IMR-90 (cell line): ENCODE results near the gene ANO4. TPM values are rescaled to one million over a fixed set of nuclear protein-coding genes. Genes with fewer than 3 reads are reported as not detected.

Experiments
- ATAC-seq: fragments of 200-7000 bp; cut with Tn5 transposase; 2 replicates; pipeline ENCODE4 v1.9.1; 2020; ENCODE audit warnings: low read depth, mild to moderate bottlenecking, moderate library complexity
- BruUV-seq: library from RNA; stranded (reverse); fragments of 400-500 nt; replicated peaks from 2 replicates; lab custom pipeline; 2021; lab: Mats Ljungman, UMichigan
- CTCF ChIA-PET: fragments of 300-600 bp; formaldehyde crosslinking; extraction: SDS; loops from one replicate; lab custom pipeline; 2021; ENCODE audit warnings: antibody characterized with exemption; lab: Yijun Ruan, JAX
- POLR2A ChIA-PET: fragments of 300-600 bp; sonication (Branson Sonifier 250); formaldehyde crosslinking; loops from one replicate; lab custom pipeline; 2022; ENCODE audit warnings: antibody characterized with exemption; ENCODE audit not compliant: unreplicated experiment; lab: Charles Lee
- DNase-seq: peaks from one replicate; pipeline ENCODE4 v3.0.0; 2013
- H2AFZ ChIP-seq: replicated peaks from 2 replicates; pipeline ENCODE3; 2013; ENCODE audit warnings: low read length, mild to moderate bottlenecking; ENCODE audit not compliant: poor library complexity
- H2AK5ac ChIP-seq: 2 replicates; pipeline ENCODE4 v1.6.1; 2013; ENCODE audit warnings: low read depth, low read length, inconsistent platforms
- H2AK9ac ChIP-seq: replicated peaks from 2 replicates; pipeline ENCODE3; 2013; ENCODE audit warnings: mild to moderate bottlenecking, low read depth, low read length, moderate library complexity; ENCODE audit not compliant: poor library complexity
- H2BK120ac ChIP-seq: 2 replicates; pipeline ENCODE4 v1.6.1; 2013; ENCODE audit warnings: low read depth, low read length, inconsistent platforms
- H2BK15ac ChIP-seq: 3 replicates; pipeline ENCODE4 v1.6.1; 2013; ENCODE audit warnings: low read depth, low read length, inconsistent platforms
- H2BK20ac ChIP-seq: 2 replicates; pipeline ENCODE4 v1.6.1; 2013; ENCODE audit warnings: low read depth, mild to moderate bottlenecking, inconsistent platforms, low read length, moderate library complexity
- H2BK5ac ChIP-seq: 2 replicates; pipeline ENCODE4 v1.6.1; 2013; ENCODE audit warnings: mild to moderate bottlenecking, low read depth, low read length, inconsistent platforms; ENCODE audit not compliant: poor library complexity, severe bottlenecking
- H3K14ac ChIP-seq: replicated peaks from 2 replicates; pipeline ENCODE4 v1.6.1; 2013; ENCODE audit warnings: low read depth, low read length, inconsistent platforms
- H3K18ac ChIP-seq: 2 replicates; pipeline ENCODE4 v1.6.1; 2013; ENCODE audit warnings: low read depth, low read length, control low read depth
- H3K23ac ChIP-seq: 2 replicates; pipeline ENCODE4 v1.6.1; 2013; ENCODE audit warnings: low read depth, low read length, inconsistent platforms
- H3K27ac ChIP-seq: 2 replicates; pipeline ENCODE4 v1.5.1; 2013; ENCODE audit warnings: mild to moderate bottlenecking, control low read depth, low read length; ENCODE audit not compliant: insufficient read depth
- H3K27me3 ChIP-seq: 2 replicates; pipeline ENCODE4 v1.6.1; 2013; ENCODE audit warnings: low read length; ENCODE audit not compliant: control insufficient read depth, insufficient read depth
- H3K36me3 ChIP-seq: 2 replicates; pipeline ENCODE4 v1.6.1; 2013; ENCODE audit warnings: low read length, mixed read lengths; ENCODE audit not compliant: control insufficient read depth, insufficient read depth
- H3K4ac ChIP-seq: 2 replicates; pipeline ENCODE4 v1.6.1; 2013; ENCODE audit warnings: low read depth, low read length, inconsistent platforms
- H3K4me1 ChIP-seq: 2 replicates; pipeline ENCODE4 v1.6.1; 2013; ENCODE audit warnings: low read length, mixed read lengths; ENCODE audit not compliant: control insufficient read depth, insufficient read depth
- H3K4me2 ChIP-seq: 2 replicates; pipeline ENCODE4 v1.6.1; 2013; ENCODE audit warnings: low read depth, mild to moderate bottlenecking, control low read depth, low read length, moderate library complexity
- H3K4me3 ChIP-seq: 2 replicates; pipeline ENCODE4 v1.5.1; 2013; ENCODE audit warnings: low read depth, mild to moderate bottlenecking, control low read depth, low read length, moderate library complexity; ENCODE audit not compliant: insufficient read depth
- H3K56ac ChIP-seq: 2 replicates; pipeline ENCODE4 v1.6.1; 2013; ENCODE audit warnings: low read length, inconsistent platforms; ENCODE audit not compliant: insufficient read depth; ENCODE audit errors: extremely low read depth
- H3K79me1 ChIP-seq, 2 experiments: 2 replicates each; pipeline ENCODE4 v1.6.1; 2013; ENCODE audit warnings: low read length in 2 of 2, inconsistent platforms in 1 of 2, low read depth in 1 of 2
- H3K9ac ChIP-seq: 2 replicates; pipeline ENCODE4 v1.6.1; 2013; ENCODE audit warnings: low read depth, low read length, control low read depth
- H3K9me1 ChIP-seq: 2 replicates; pipeline ENCODE4 v1.6.1; 2013; ENCODE audit warnings: low read length, inconsistent platforms; ENCODE audit not compliant: insufficient read depth
- H3K9me3 ChIP-seq: 2 replicates; pipeline ENCODE4 v1.6.1; 2013; ENCODE audit warnings: low read length; ENCODE audit not compliant: control insufficient read depth, insufficient read depth
- H4K20me1 ChIP-seq: 2 replicates; pipeline ENCODE4 v1.6.1; 2013; ENCODE audit warnings: low read length, inconsistent platforms; ENCODE audit not compliant: insufficient read depth
- H4K5ac ChIP-seq: 2 replicates; pipeline ENCODE4 v1.6.1; 2013; ENCODE audit warnings: mild to moderate bottlenecking, low read depth, low read length, control low read depth
- H4K8ac ChIP-seq, 2 experiments: 2 replicates each; pipeline ENCODE4 v1.6.1; 2013; ENCODE audit warnings: low read depth in 2 of 2, low read length in 2 of 2, control low read depth in 1 of 2, inconsistent platforms in 1 of 2
- H4K91ac ChIP-seq: 2 replicates; pipeline ENCODE4 v1.6.1; 2013; ENCODE audit warnings: low read depth, low read length, inconsistent platforms; ENCODE audit not compliant: insufficient read depth
- BHLHE40 ChIP-seq: fragments of 150-350 bp; IDR thresholded peaks from 2 replicates; pipeline ENCODE4 v1.6.1; 2016; ENCODE audit warnings: mild to moderate bottlenecking, low read depth, low read length
- CEBPB ChIP-seq: IDR thresholded peaks from 2 replicates; pipeline ENCODE4 v1.6.1; 2012; ENCODE audit warnings: low read depth, low read length, improper control_type of control experiment
- CTCF ChIP-seq: conservative IDR thresholded peaks from 2 replicates; pipeline ENCODE4 v1.5.1; 2012; ENCODE audit warnings: mild to moderate bottlenecking, low read depth, low read length, improper control_type of control experiment
- ELK1 ChIP-seq: fragments of 150-350 bp; IDR thresholded peaks from 2 replicates; pipeline ENCODE4 v1.6.1; 2016; ENCODE audit warnings: low read depth, mild to moderate bottlenecking, low read length, moderate library complexity, borderline replicate concordance
- FOS ChIP-seq: fragments of 150-350 bp; IDR thresholded peaks from 2 replicates; pipeline ENCODE4 v1.6.1; 2016; ENCODE audit warnings: low read depth, low read length
- MAFK ChIP-seq: IDR thresholded peaks from 2 replicates; pipeline ENCODE4 v1.6.1; 2012; ENCODE audit warnings: low read depth, low read length, improper control_type of control experiment
- MAZ ChIP-seq: IDR thresholded peaks from 2 replicates; pipeline ENCODE4 v1.6.1; 2012; ENCODE audit warnings: low read depth, mild to moderate bottlenecking, low read length, improper control_type of control experiment, moderate library complexity, borderline replicate concordance
- MXI1 ChIP-seq: IDR thresholded peaks from 2 replicates; pipeline ENCODE4 v1.6.1; 2012; ENCODE audit warnings: low read depth, mild to moderate bottlenecking, low read length, moderate library complexity, borderline replicate concordance
- NFE2L2 ChIP-seq: fragments of 150-350 bp; IDR thresholded peaks from 2 replicates; pipeline ENCODE4 v1.6.1; 2016; ENCODE audit warnings: low read depth, mild to moderate bottlenecking, low read length
- POLR2A ChIP-seq: IDR thresholded peaks from 2 replicates; pipeline ENCODE4 v1.6.1; 2012; ENCODE audit warnings: mild to moderate bottlenecking, low read depth, low read length
- RAD21 ChIP-seq: IDR thresholded peaks from 2 replicates; pipeline ENCODE4 v1.6.1; 2012; ENCODE audit warnings: low read length, improper control_type of control experiment
- RCOR1 ChIP-seq: IDR thresholded peaks from 2 replicates; pipeline ENCODE4 v1.6.1; 2012; ENCODE audit warnings: mild to moderate bottlenecking, low read length, improper control_type of control experiment; ENCODE audit not compliant: insufficient replicate concordance
- RFX5 ChIP-seq: IDR thresholded peaks from 2 replicates; pipeline ENCODE4 v1.8.0; 2012; ENCODE audit warnings: low read depth, mild to moderate bottlenecking, low read length, moderate library complexity
- SMC3 ChIP-seq: fragments of 150-350 bp; IDR thresholded peaks from 2 replicates; pipeline ENCODE4 v1.6.1; 2016; ENCODE audit warnings: low read depth, mild to moderate bottlenecking, antibody characterized with exemption, low read length, moderate library complexity
- USF2 ChIP-seq: fragments of 150-350 bp; IDR thresholded peaks from 2 replicates; pipeline ENCODE4 v1.6.1; 2017; ENCODE audit warnings: mild to moderate bottlenecking, antibody characterized with exemption, low read length, low read depth
- WGBS, 2 experiments: methylation state at CpG; one replicate each; pipeline versions ENCODE4 v1.1.5 to v1.1.7; 2013; ENCODE audit warnings: missing lambda C conversion rate in 2 of 2; ENCODE audit not compliant: insufficient read length in 1 of 2; ENCODE audit errors: extremely low coverage in 2 of 2; 5-methylcytosine and 5-hydroxymethylcytosine counted together
- dilution Hi-C: fragments of 300-500 bp; cut with HindIII; formaldehyde crosslinking; loops from one replicate; pipeline ENCODE4 v1.14.3; 2018; ENCODE audit warnings: low sequenced_read_pairs; ENCODE audit not compliant: unreplicated experiment
- in situ Hi-C: fragments of 300-500 bp; cut with MboI; formaldehyde crosslinking; loops from 3 replicates; pipeline ENCODE4 v1.14.3; 2019; ENCODE audit warnings: low sequenced_read_pairs, inconsistent platforms, mixed read lengths
- intact Hi-C: fragments of 100-400 bp; cut with micrococcal nuclease; formaldehyde crosslinking; loops from 2 replicates; pipeline ENCODE4 v1.10.0; 2022
- polyA plus RNA-seq, 3 experiments: library from polyadenylated mRNA; depleted of rRNA; stranded (reverse); fragments of >200 nt; gene quantifications; 2 replicates each; pipeline ENCODE4 v1.2.3, GENCODE V29; 2012; ENCODE audit warnings: low replicate concordance in 1 of 3
- total RNA-seq: library from RNA; depleted of rRNA; stranded (reverse); fragments of >200 nt; gene quantifications from 2 replicates; pipeline ENCODE4 v1.2.3, GENCODE V29; 2012

The ANO4 gene
- total and polyA plus RNA-seq, 2 of the 4 experiments (the other 2 are of a cell fraction), result 4.7 to 10.2 TPM

- dilution Hi-C loops, result no loop called here
- TF ChIP-seq RFX5 (no peak), POLR2A (no peak), ELK1 (no peak), MAFK (no peak), MAZ (no peak), FOS (no peak), BHLHE40 (no peak), RCOR1 (no peak), CEBPB (no peak), SMC3 (no peak), RAD21 (no peak), MXI1 (no peak), CTCF (no peak), NFE2L2 (no peak), USF2 (no peak)
Measured at GRCh38 chr12:100913872-100914592, 119.5 kb downstream of the ANO4 start.

More at GRCh38 chr12:100913872-100914592, 119.5 kb downstream of the ANO4 start:
- no peak overlapping the region for H2BK120ac ChIP-seq
- intact Hi-C loops (loop anchor here (5.0 to 10.0 kb wide), 2 partner anchors 117 to 381 kb away; no protein-coding TSS in a partner anchor), in situ Hi-C loops (no loop called here)
- no peak overlapping the region for H4K8ac ChIP-seq
- no peak overlapping the region for H2AFZ ChIP-seq
- no peaks in the 10 kb centered on the region for H3K9me1 ChIP-seq
- no peak overlapping the region for H2BK20ac ChIP-seq
- POLR2A ChIA-PET, result no interaction called here
- no peaks in the 10 kb centered on the region for H3K79me1 ChIP-seq
- no peaks in the 10 kb centered on the region for H4K20me1 ChIP-seq
- ATAC-seq, result peak; percentile 61
- no CpG with 5 or more reads among the region's 4 CpGs for WGBS, 2 experiments
- no peak overlapping the region for H2BK15ac ChIP-seq
- H3K4me3 ChIP-seq, result no peak overlapping the region
- H2AK9ac ChIP-seq, result no peak overlapping the region
- no peak overlapping the region for H3K23ac ChIP-seq
- H3K9ac ChIP-seq, result no peak overlapping the region
- H3K4me2 ChIP-seq, result no peak overlapping the region
- no peaks in the 10 kb centered on the region for H3K4me1 ChIP-seq
- peak; percentile 37 for DNase-seq
- H3K27ac ChIP-seq, result no peak overlapping the region
- H4K5ac ChIP-seq, result no peak overlapping the region
- no peak overlapping the region for H4K91ac ChIP-seq
- no peaks in the 10 kb centered on the region for H3K9me3 ChIP-seq
- H3K14ac ChIP-seq, result no peak overlapping the region
- H3K18ac ChIP-seq, result no peak overlapping the region
- H2BK5ac ChIP-seq, result no peak overlapping the region
- H3K36me3 ChIP-seq, result peaks cover 3% of the 10 kb centered on the region; the same call in 1 of the 2 replicates
- BruUV-seq, result no TSS peak
- no peak overlapping the region for H3K4ac ChIP-seq
- CTCF ChIA-PET, result interaction anchor here (0.6 kb wide), 2 partner anchors 18 to 242 kb away, joined by 3 read pairs; no protein-coding TSS in a partner anchor
- H3K56ac ChIP-seq, result no peak overlapping the region
- H3K27me3 ChIP-seq, result no peaks in the 10 kb centered on the region
- no peak overlapping the region for H2AK5ac ChIP-seq
